Measurements from ENCODE around the gene SMIM26. TPM values are rescaled to one million over a fixed set of nuclear protein-coding genes. Genes with fewer than 3 reads are reported as not detected.

The SMIM26 gene
- total and polyA plus RNA-seq, 2 of the 13 experiments (the other 11 are each of a cell fraction or from before 2014, with no cell fraction given) = 214 to 249 TPM

GRCh38 chr20:18566892-18567738, at the start of gene SMIM26 (continued):
- peak; percentile 81; the same call in 1 of the 2 replicates for TF ChIP-seq MBD4 (IDR thresholded peaks at IDR 0.05; ENCODE audit: borderline replicate concordance, low read length)
- peak; percentile 71; the same call in 1 of the 2 replicates for TF ChIP-seq JUND (CRISPR knock-in tag; IDR thresholded peaks at IDR 0.05)
- no peak; the same call in 1 of the 2 replicates for TF ChIP-seq NCOA1 (CRISPR knock-in tag; IDR thresholded peaks at IDR 0.05)
- 0 out of 2 replicates have a peak, but pooled peaks have one; percentile 1 for TF ChIP-seq NFE2L2 (IDR thresholded peaks at IDR 0.05; ENCODE audit: low read length)
- peak; percentile 86; the same call in 1 of the 2 replicates for TF ChIP-seq ZNF503 (CRISPR knock-in tag; IDR thresholded peaks at IDR 0.05)
- no peak for TF ChIP-seq KDM6A (CRISPR knock-in tag; IDR thresholded peaks at IDR 0.05; ENCODE audit: low read depth)
- TF ChIP-seq HNRNPK (IDR thresholded peaks at IDR 0.05; ENCODE audit: low read depth, low read length, poor library complexity, severe bottlenecking) = no peak
- peak; percentile 86 for TF ChIP-seq ZNF639 (CRISPR knock-in tag; conservative IDR thresholded peaks at IDR 0.05)
- 0 out of 2 replicates have a peak, but pooled peaks have one; percentile 82 for TF ChIP-seq GTF3A (CRISPR knock-in tag; conservative IDR thresholded peaks at IDR 0.05)
- TF ChIP-seq TBP (CRISPR knock-in tag; IDR thresholded peaks at IDR 0.05) = peak; percentile 77; the same call in 1 of the 2 replicates
- peak; percentile 67; the same call in 1 of the 2 replicates for TF ChIP-seq KLF13 (CRISPR knock-in tag; IDR thresholded peaks at IDR 0.05)
- TF ChIP-seq GFI1 (CRISPR knock-in tag; IDR thresholded peaks at IDR 0.05; ENCODE audit: borderline replicate concordance) = peak; percentile 63
- peak; percentile 90 for TF ChIP-seq GPN1 (CRISPR knock-in tag; IDR thresholded peaks at IDR 0.05; ENCODE audit: borderline replicate concordance)
- peak; percentile 95 for TF ChIP-seq SALL1 (CRISPR knock-in tag; IDR thresholded peaks at IDR 0.05)
- TF ChIP-seq HES4 (CRISPR knock-in tag; IDR thresholded peaks at IDR 0.05; ENCODE audit: borderline replicate concordance) = peak; percentile 83; the same call in 1 of the 2 replicates
- peak; percentile 97 for TF ChIP-seq GABPA (IDR thresholded peaks at IDR 0.05; ENCODE audit: low read depth, low read length)
- TF ChIP-seq GABPA (CRISPR knock-in tag; IDR thresholded peaks at IDR 0.05; ENCODE audit: low read depth) = peak; percentile 99
- TF ChIP-seq FOXM1 (CRISPR knock-in tag; IDR thresholded peaks at IDR 0.05) = no peak
- no peak for TF ChIP-seq MBNL3 (CRISPR knock-in tag; conservative IDR thresholded peaks at IDR 0.05)
- TF ChIP-seq SNAI1 (CRISPR knock-in tag; IDR thresholded peaks at IDR 0.05; ENCODE audit: borderline replicate concordance) = peak; percentile 97; the same call in 1 of the 2 replicates
- peak; percentile 54 to 77; a peak in 3 of 4 replicates for TF ChIP-seq ATF4 (CRISPR knock-in tag; IDR thresholded peaks at IDR 0.05)
- TF ChIP-seq ZFP36L1 (CRISPR knock-in tag; IDR thresholded peaks at IDR 0.05) = peak; percentile 2
- TF ChIP-seq CBX2 (IDR thresholded peaks at IDR 0.05; ENCODE audit: low read depth, low read length) = no peak
- TF ChIP-seq CBX2 (CRISPR knock-in tag; IDR thresholded peaks at IDR 0.05; ENCODE audit: low read depth) = peak; percentile 82; the same call in 1 of the 2 replicates
- TF ChIP-seq HNF4G (IDR thresholded peaks at IDR 0.05; ENCODE audit: borderline replicate concordance, low read depth, low read length) = 0 out of 2 replicates have a peak, but pooled peaks have one; percentile 18
- no peak; the same call in 1 of the 2 replicates for TF ChIP-seq HNF4G (CRISPR knock-in tag; IDR thresholded peaks at IDR 0.05; ENCODE audit: borderline replicate concordance, low read depth)
- peak; percentile 57; the same call in 1 of the 2 replicates for TF ChIP-seq ATF3 (CRISPR knock-in tag; IDR thresholded peaks at IDR 0.05)

Measured in HepG2 (cell line).